Measurements from ENCODE around the gene ALG14.

- TF ChIP-seq EZH2phosphoT487 (IDR thresholded peaks at IDR 0.05) = no peak
- TF ChIP-seq EZH2 (IDR thresholded peaks at IDR 0.05) = no peak
These were observed 73.2 kb downstream of the ALG14 start for GRCh38 chr1:94999456-95000131.

All from neural progenitor cell (in vitro differentiated cells).